LNCaP clone FGC (cell line): ENCODE data around the gene LSAMP.

ENCODE experiments used
- DNase-seq: peaks from one replicate; pipeline ENCODE4 v3.0.0-alpha.2; 2011; ENCODE audit warnings: low read depth
- H3K4me3 ChIP-seq: 2 replicates; pipeline ENCODE4 v1.5.1; 2011; ENCODE audit warnings: mild to moderate bottlenecking, low read depth, low read length, control low read depth
- CTCF ChIP-seq: IDR thresholded peaks from 2 replicates; pipeline ENCODE4 v1.5.1; 2012; ENCODE audit warnings: mild to moderate bottlenecking; ENCODE audit not compliant: control insufficient read depth, insufficient read depth; ENCODE audit errors: extremely low read depth

LSAMP gene

GRCh38 chr3:116114586-116114985, 330.7 kb downstream of the LSAMP start:
- no peak for DNase-seq
- TF ChIP-seq CTCF = no peak

GRCh38 chr3:116112696-116113095, 332.6 kb downstream of the LSAMP start:
- H3K4me3 ChIP-seq = no peak overlapping the region
- no peak for TF ChIP-seq CTCF
- DNase-seq = no peak

More at GRCh38 chr3:116114586-116114985, 330.7 kb downstream of the LSAMP start:
- H3K4me3 ChIP-seq = no peak overlapping the region

GRCh38 chr3:116111765-116112164, 333.5 kb downstream of the LSAMP start:
- no peak for DNase-seq
- no peak for TF ChIP-seq CTCF
- H3K4me3 ChIP-seq = no peak overlapping the region

GRCh38 chr3:116103868-116104530, 341.3 kb downstream of the LSAMP start:
- no peak for TF ChIP-seq CTCF
- no peak for DNase-seq
- H3K4me3 ChIP-seq = no peak overlapping the region

- no peak for TF ChIP-seq CTCF
- no peak for DNase-seq
- H3K4me3 ChIP-seq = no peak overlapping the region
Measured at GRCh38 chr3:116102037-116102436, 343.2 kb downstream of the LSAMP start.

GRCh38 chr3:116097226-116097625, 348.1 kb downstream of the LSAMP start:
- no peak for TF ChIP-seq CTCF
- no peak overlapping the region for H3K4me3 ChIP-seq
- no peak for DNase-seq

GRCh38 chr3:116096631-116097030, 348.7 kb downstream of the LSAMP start:
- H3K4me3 ChIP-seq = no peak overlapping the region
- no peak for DNase-seq
- TF ChIP-seq CTCF = no peak
